ENCODE measurements around the gene SLC25A21. TPM values are rescaled to one million over a fixed set of nuclear protein-coding genes. Genes with fewer than 3 reads are reported as not detected.

The SLC25A21 gene
- total and polyA plus RNA-seq, 2 of the 13 experiments (the other 11 are each of a cell fraction or from before 2014, with no cell fraction given) = 1.9 to 2.9 TPM

GRCh38 chr14:37197421-37198272, 25.2 kb upstream of the SLC25A21 start, which contains the start of gene MIPOL1 (continued):
- TF ChIP-seq DMTF1 (CRISPR knock-in tag; IDR thresholded peaks at IDR 0.05) (no peak; the same call in 1 of the 2 replicates), MLLT10 (CRISPR knock-in tag; IDR thresholded peaks at IDR 0.05) (no peak), FOXC1 (CRISPR knock-in tag; IDR thresholded peaks at IDR 0.05; ENCODE audit: borderline replicate concordance) (peak; percentile 83), XRCC5 (optimal IDR thresholded peaks at IDR 0.05; ENCODE audit: low read length) (peak; percentile 96), TSC22D2 (CRISPR knock-in tag; IDR thresholded peaks at IDR 0.05; ENCODE audit: borderline replicate concordance) (peak; percentile 97), YEATS2 (CRISPR knock-in tag; IDR thresholded peaks at IDR 0.05; ENCODE audit: borderline replicate concordance) (peak; percentile 83), ZNF784 (CRISPR knock-in tag; IDR thresholded peaks at IDR 0.05; ENCODE audit: borderline replicate concordance) (peak; percentile 99), MIXL1 (CRISPR knock-in tag; IDR thresholded peaks at IDR 0.05) (peak; percentile 83), HIC2 (CRISPR knock-in tag; IDR thresholded peaks at IDR 0.05; ENCODE audit: low read depth) (peak; percentile 91), ZNF644 (CRISPR knock-in tag; IDR thresholded peaks at IDR 0.05; ENCODE audit: low read depth) (peak; percentile 84), USF2 (IDR thresholded peaks at IDR 0.05; ENCODE audit: low read depth, low read length) (no peak), USF2 (CRISPR knock-in tag; IDR thresholded peaks at IDR 0.05; ENCODE audit: borderline replicate concordance) (no peak; the same call in 1 of the 2 replicates), ZNF782 (CRISPR knock-in tag; IDR thresholded peaks at IDR 0.05; ENCODE audit: borderline replicate concordance) (peak; percentile 69; the same call in 1 of the 2 replicates), ZFAT (CRISPR knock-in tag; conservative IDR thresholded peaks at IDR 0.05) (peak; percentile 90; the same call in 1 of the 2 replicates), ZNF362 (CRISPR knock-in tag; IDR thresholded peaks at IDR 0.05; ENCODE audit: borderline replicate concordance) (no peak; the same call in 1 of the 2 replicates), ZNF790 (CRISPR knock-in tag; IDR thresholded peaks at IDR 0.05; ENCODE audit: borderline replicate concordance) (peak; percentile 73), NFATC3 (CRISPR knock-in tag; IDR thresholded peaks at IDR 0.05) (no peak; the same call in 1 of the 2 replicates), ARNTL (CRISPR knock-in tag; IDR thresholded peaks at IDR 0.05) (no peak; the same call in 1 of the 2 replicates), SIX4 (CRISPR knock-in tag; IDR thresholded peaks at IDR 0.05) (peak; percentile 59; the same call in 1 of the 2 replicates), GFI1 (CRISPR knock-in tag; IDR thresholded peaks at IDR 0.05; ENCODE audit: borderline replicate concordance) (peak; percentile 84)
